GM11168 (cell line): Measurements from ENCODE around the gene TPSD1.
"Not testable (repeated sequence)": the region's sequence is repeated elsewhere in the genome, so short reads cannot be mapped to it uniquely, and the experiment has no call there.

Source experiments
- in situ Hi-C: fragments of 300-500 bp; cut with MboI; formaldehyde crosslinking; loops from one replicate; pipeline ENCODE4 v1.12.0; 2022; ENCODE audit warnings: low sequenced_read_pairs; ENCODE audit not compliant: unreplicated experiment

TPSD1 gene

GRCh38 chr16:1220098-1220728, 35.7 kb upstream of the TPSD1 start:
- in situ Hi-C loops = no loop called here

GRCh38 chr16:1220841-1221627, 34.8 kb upstream of the TPSD1 start:
- in situ Hi-C loops = no loop called here

- in situ Hi-C loops = no loop called here
Observed at GRCh38 chr16:1221628-1222552, 34.0 kb upstream of the TPSD1 start.

- in situ Hi-C loops = no loop called here
Observed at GRCh38 chr16:1222553-1223354, 33.1 kb upstream of the TPSD1 start.

GRCh38 chr16:1223355-1224214, 32.3 kb upstream of the TPSD1 start:
- in situ Hi-C loops = no loop called here

- in situ Hi-C loops = no loop called here
Observed at GRCh38 chr16:1224558-1224957, 31.3 kb upstream of the TPSD1 start.

GRCh38 chr16:1225051-1225451, 30.8 kb upstream of the TPSD1 start, which contains the start of gene TPSG1:
Gene TPSG1 (minus strand): TSS chr16:1225268. CDS start chr16:1225252, 16 bp downstream.
- in situ Hi-C loops = no loop called here

GRCh38 chr16:1225728-1226311, 30.0 kb upstream of the TPSD1 start:
- in situ Hi-C loops = not testable (repeated sequence)

- in situ Hi-C loops = not testable (repeated sequence)
Observed at GRCh38 chr16:1226692-1227091, 29.2 kb upstream of the TPSD1 start.

GRCh38 chr16:1228227-1228626, 27.6 kb upstream of the TPSD1 start:
- in situ Hi-C loops = not testable (repeated sequence)

- in situ Hi-C loops = not testable (repeated sequence)
Observed at GRCh38 chr16:1229476-1229875, 26.4 kb upstream of the TPSD1 start.

- in situ Hi-C loops = not testable (repeated sequence)
Observed at GRCh38 chr16:1230084-1230470, 25.8 kb upstream of the TPSD1 start, which contains the start of gene TPSB2. Gene TPSB2 (minus strand): TSS chr16:1230184. CDS start chr16:1229951, 233 bp downstream.

GRCh38 chr16:1230471-1231212, 25.2 kb upstream of the TPSD1 start:
- in situ Hi-C loops = not testable (repeated sequence)

GRCh38 chr16:1231301-1231700, 24.6 kb upstream of the TPSD1 start:
- in situ Hi-C loops = not testable (repeated sequence)

- in situ Hi-C loops = not testable (repeated sequence)
Observed at GRCh38 chr16:1232049-1232748, 23.7 kb upstream of the TPSD1 start.

GRCh38 chr16:1236659-1237058, 19.2 kb upstream of the TPSD1 start:
- in situ Hi-C loops = not testable (repeated sequence)

- in situ Hi-C loops = no loop called here
Observed at GRCh38 chr16:1237990-1238389, 17.9 kb upstream of the TPSD1 start.
